HepG2 (cell line): ENCODE data around the gene KIAA1614. TPM values are rescaled to one million over a fixed set of nuclear protein-coding genes. Genes with fewer than 3 reads are reported as not detected.

Experiments
- CBX5 ChIP-seq: sonication (generic); formaldehyde crosslinking; IDR thresholded peaks from 2 replicates; pipeline ENCODE4 v1.4.0; 2020; ENCODE audit warnings: missing genetic modification reagents, borderline replicate concordance
- CSRNP2 ChIP-seq: sonication (generic); formaldehyde crosslinking; conservative IDR thresholded peaks from 2 replicates; pipeline ENCODE4 v1.8.0; 2022; ENCODE audit warnings: low read depth, missing genetic modification reagents
- EP300 ChIP-seq, 3 experiments: sonication (generic) in 1 of 3; formaldehyde crosslinking in 1 of 3; IDR thresholded peaks; 2 replicates each; pipeline versions ENCODE4 v1.5.1 to v1.6.1; 2011 to 2020; ENCODE audit warnings: low read depth in 2 of 3, low read length in 2 of 3, borderline replicate concordance in 1 of 3, improper control_type of control experiment in 1 of 3, mild to moderate bottlenecking in 1 of 3, missing genetic modification reagents in 1 of 3, moderate library complexity in 1 of 3
- NCOA2 ChIP-seq: sonication (generic); formaldehyde crosslinking; IDR thresholded peaks from 2 replicates; pipeline ENCODE4 v1.8.0; 2022; ENCODE audit warnings: inconsistent platforms
- NONO ChIP-seq, 2 experiments: fragments of 450-650 bp in 1 of 2; sonication (generic) in 1 of 2; formaldehyde crosslinking in 1 of 2; IDR thresholded peaks in 1 of 2; conservative IDR thresholded peaks in 1 of 2; 2 replicates each; pipeline versions ENCODE4 v1.6.1 to v1.8.0; 2017 to 2022; ENCODE audit warnings: mild to moderate bottlenecking in 1 of 2, missing genetic modification reagents in 1 of 2, moderate library complexity in 1 of 2
- NR2C2 ChIP-seq: sonication (generic); formaldehyde crosslinking; IDR thresholded peaks from 2 replicates; pipeline ENCODE4 v1.4.0; 2020; ENCODE audit warnings: missing genetic modification reagents, mild to moderate bottlenecking, moderate library complexity, borderline replicate concordance
- PITX1 ChIP-seq: sonication (generic); formaldehyde crosslinking; IDR thresholded peaks from 2 replicates; pipeline ENCODE4 v1.5.1; 2020; ENCODE audit warnings: mild to moderate bottlenecking, missing genetic modification reagents
- SP2 ChIP-seq: sonication (generic); formaldehyde crosslinking; IDR thresholded peaks from 2 replicates; pipeline ENCODE4 v1.5.1; 2020; ENCODE audit warnings: mild to moderate bottlenecking, missing genetic modification reagents
- ZBTB25 ChIP-seq: IDR thresholded peaks from 2 replicates; pipeline ENCODE4 v1.6.1; 2018; ENCODE audit warnings: missing genetic modification reagents
- ZGPAT ChIP-seq: IDR thresholded peaks from 2 replicates; pipeline ENCODE4 v1.6.1; 2016; ENCODE audit warnings: mild to moderate bottlenecking
- ZNF326 ChIP-seq: sonication (generic); formaldehyde crosslinking; IDR thresholded peaks from 2 replicates; pipeline ENCODE4 v1.4.0; 2020; ENCODE audit warnings: missing genetic modification reagents, borderline replicate concordance
- ZNF547 ChIP-seq: sonication (generic); formaldehyde crosslinking; IDR thresholded peaks from 2 replicates; pipeline ENCODE4 v1.5.1; 2020; ENCODE audit warnings: mild to moderate bottlenecking, missing genetic modification reagents
- ZNF580 ChIP-seq: IDR thresholded peaks from 2 replicates; pipeline ENCODE4 v1.6.1; 2016; ENCODE audit warnings: low read depth, borderline replicate concordance
- ZNF747 ChIP-seq: sonication (generic); formaldehyde crosslinking; IDR thresholded peaks from 2 replicates; pipeline ENCODE4 v1.8.1; 2023; ENCODE audit warnings: missing genetic modification reagents, mild to moderate bottlenecking, borderline replicate concordance
- polyA plus RNA-seq, 8 experiments: library from polyadenylated mRNA; depleted of rRNA in 3 of 8; stranded (reverse) in 7 of 8; unstranded in 1 of 8; fragments of >200 nt; fragmentation: Illumina TruSeq in 4 of 8; extraction: Trizol in 4 of 8; gene quantifications; 2 replicates each; pipeline versions ENCODE4 v1.2.1 to v1.2.3, GENCODE V29; 2011 to 2016; ENCODE audit warnings: low read depth in 4 of 8, missing spikeins in 1 of 8, mixed read lengths in 1 of 8; ENCODE audit not compliant: insufficient read depth in 1 of 8
- total RNA-seq, 5 experiments: library from RNA; depleted of rRNA; stranded (reverse); fragments of >200 nt; fragmentation: Illumina TruSeq; extraction: Trizol; gene quantifications; 2 replicates each; pipeline ENCODE4 v1.2.3, GENCODE V29; 2016; ENCODE audit warnings: low read depth in 1 of 5
- TF ChIP-seq, protein P1 (sequence below): sonication (generic); formaldehyde crosslinking; IDR thresholded peaks from 2 replicates; pipeline ENCODE4 v1.4.0; 2020; ENCODE audit warnings: low read depth, mild to moderate bottlenecking, missing genetic modification reagents
- TF ChIP-seq, protein P2 (sequence below): sonication (generic); formaldehyde crosslinking; IDR thresholded peaks from 2 replicates; pipeline ENCODE4 v1.9.0; 2022; ENCODE audit warnings: missing genetic modification reagents, mild to moderate bottlenecking, borderline replicate concordance
- TF ChIP-seq, protein P3 (sequence below): sonication (generic); formaldehyde crosslinking; IDR thresholded peaks from 2 replicates; pipeline ENCODE4 v1.9.0; 2022; ENCODE audit warnings: low read depth, missing genetic modification reagents

The KIAA1614 gene
- total and polyA plus RNA-seq, 2 of the 13 experiments (the other 11 are each of a cell fraction or from before 2014, with no cell fraction given) = 0.15 to 0.77 TPM

GRCh38 chr1:180925471-180926051 lies 12.9 kb downstream of the KIAA1614 start (continued):
- TF ChIP-seq CSRNP2 (CRISPR knock-in tag) (no peak), ZNF580 (CRISPR knock-in tag) (peak; percentile 27; the same call in 1 of the 2 replicates), ZNF547 (0 out of 2 replicates have a peak, but pooled peaks have one; percentile 47), NR2C2 (CRISPR knock-in tag) (peak; percentile 73; the same call in 1 of the 2 replicates), ZBTB25 (CRISPR knock-in tag) (no peak), NCOA2 (CRISPR knock-in tag) (peak; percentile 81), EP300 (IDR thresholded peaks at IDR 0.05; ENCODE audit: low read depth in 2 of 2, low read length in 2 of 2) (peak; percentile 54 to 81; a peak in 3 of 4 replicates), EP300 (CRISPR knock-in tag; IDR thresholded peaks at IDR 0.05; ENCODE audit: borderline replicate concordance) (peak; percentile 57; the same call in 1 of the 2 replicates), CBX5 (CRISPR knock-in tag) (peak; percentile 54; the same call in 1 of the 2 replicates), PITX1 (CRISPR knock-in tag) (peak; percentile 45; the same call in 1 of the 2 replicates), SP2 (CRISPR knock-in tag) (no peak), ZNF747 (CRISPR knock-in tag) (0 out of 2 replicates have a peak, but pooled peaks have one; percentile 33), ZGPAT (0 out of 2 replicates have a peak, but pooled peaks have one; percentile 29), NONO (IDR thresholded peaks at IDR 0.05) (no peak), NONO (CRISPR knock-in tag; conservative IDR thresholded peaks at IDR 0.05) (peak; percentile 71), ZNF326 (CRISPR knock-in tag) (no peak)
- TF ChIP-seq, protein P1, sequence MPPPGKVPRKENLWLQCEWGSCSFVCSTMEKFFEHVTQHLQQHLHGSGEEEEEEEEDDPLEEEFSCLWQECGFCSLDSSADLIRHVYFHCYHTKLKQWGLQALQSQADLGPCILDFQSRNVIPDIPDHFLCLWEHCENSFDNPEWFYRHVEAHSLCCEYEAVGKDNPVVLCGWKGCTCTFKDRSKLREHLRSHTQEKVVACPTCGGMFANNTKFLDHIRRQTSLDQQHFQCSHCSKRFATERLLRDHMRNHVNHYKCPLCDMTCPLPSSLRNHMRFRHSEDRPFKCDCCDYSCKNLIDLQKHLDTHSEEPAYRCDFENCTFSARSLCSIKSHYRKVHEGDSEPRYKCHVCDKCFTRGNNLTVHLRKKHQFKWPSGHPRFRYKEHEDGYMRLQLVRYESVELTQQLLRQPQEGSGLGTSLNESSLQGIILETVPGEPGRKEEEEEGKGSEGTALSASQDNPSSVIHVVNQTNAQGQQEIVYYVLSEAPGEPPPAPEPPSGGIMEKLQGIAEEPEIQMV (CRISPR knock-in tag) = 0 out of 2 replicates have a peak, but pooled peaks have one; percentile 61
- TF ChIP-seq, protein P2, sequence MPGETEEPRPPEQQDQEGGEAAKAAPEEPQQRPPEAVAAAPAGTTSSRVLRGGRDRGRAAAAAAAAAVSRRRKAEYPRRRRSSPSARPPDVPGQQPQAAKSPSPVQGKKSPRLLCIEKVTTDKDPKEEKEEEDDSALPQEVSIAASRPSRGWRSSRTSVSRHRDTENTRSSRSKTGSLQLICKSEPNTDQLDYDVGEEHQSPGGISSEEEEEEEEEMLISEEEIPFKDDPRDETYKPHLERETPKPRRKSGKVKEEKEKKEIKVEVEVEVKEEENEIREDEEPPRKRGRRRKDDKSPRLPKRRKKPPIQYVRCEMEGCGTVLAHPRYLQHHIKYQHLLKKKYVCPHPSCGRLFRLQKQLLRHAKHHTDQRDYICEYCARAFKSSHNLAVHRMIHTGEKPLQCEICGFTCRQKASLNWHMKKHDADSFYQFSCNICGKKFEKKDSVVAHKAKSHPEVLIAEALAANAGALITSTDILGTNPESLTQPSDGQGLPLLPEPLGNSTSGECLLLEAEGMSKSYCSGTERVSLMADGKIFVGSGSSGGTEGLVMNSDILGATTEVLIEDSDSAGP (CRISPR knock-in tag) = peak; percentile 65; the same call in 1 of the 2 replicates
- TF ChIP-seq, protein P3, sequence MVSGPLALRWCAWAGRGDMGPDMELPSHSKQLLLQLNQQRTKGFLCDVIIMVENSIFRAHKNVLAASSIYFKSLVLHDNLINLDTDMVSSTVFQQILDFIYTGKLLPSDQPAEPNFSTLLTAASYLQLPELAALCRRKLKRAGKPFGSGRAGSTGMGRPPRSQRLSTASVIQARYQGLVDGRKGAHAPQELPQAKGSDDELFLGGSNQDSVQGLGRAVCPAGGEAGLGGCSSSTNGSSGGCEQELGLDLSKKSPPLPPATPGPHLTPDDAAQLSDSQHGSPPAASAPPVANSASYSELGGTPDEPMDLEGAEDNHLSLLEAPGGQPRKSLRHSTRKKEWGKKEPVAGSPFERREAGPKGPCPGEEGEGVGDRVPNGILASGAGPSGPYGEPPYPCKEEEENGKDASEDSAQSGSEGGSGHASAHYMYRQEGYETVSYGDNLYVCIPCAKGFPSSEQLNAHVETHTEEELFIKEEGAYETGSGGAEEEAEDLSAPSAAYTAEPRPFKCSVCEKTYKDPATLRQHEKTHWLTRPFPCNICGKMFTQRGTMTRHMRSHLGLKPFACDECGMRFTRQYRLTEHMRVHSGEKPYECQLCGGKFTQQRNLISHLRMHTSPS (CRISPR knock-in tag) = peak; percentile 78; the same call in 1 of the 2 replicates
